K562 (cell line): Measurements from ENCODE around the gene SPATA33.

Source experiments
- GTF2F1 ChIP-seq: IDR thresholded peaks from 2 replicates; pipeline ENCODE4 v1.6.1; 2011; ENCODE audit warnings: low read depth, low read length, improper control_type of control experiment
- JUN ChIP-seq, 2 experiments: sonication (generic) in 1 of 2; formaldehyde crosslinking in 1 of 2; IDR thresholded peaks; 2 replicates each; pipeline versions ENCODE4 v1.6.1 to v1.8.0; 2012 to 2022; ENCODE audit warnings: borderline replicate concordance in 2 of 2, mild to moderate bottlenecking in 2 of 2, improper control_type of control experiment in 1 of 2, low read depth in 1 of 2, low read length in 1 of 2, missing genetic modification reagents in 1 of 2
- JUND ChIP-seq, 2 experiments: IDR thresholded peaks; 2 replicates in 1 of 2; 3 replicates in 1 of 2; pipeline ENCODE4 v1.6.1; 2011; ENCODE audit warnings: borderline replicate concordance in 2 of 2, low read depth in 2 of 2, low read length in 2 of 2, improper control_type of control experiment in 1 of 2, missing biosample characterization in 1 of 2, missing genetic modification characterization in 1 of 2, missing genetic modification reagents in 1 of 2
- NBN ChIP-seq: fragments of 450-650 bp; IDR thresholded peaks from 2 replicates; pipeline ENCODE4 v1.6.1; 2016; ENCODE audit warnings: low read depth, mild to moderate bottlenecking
- POLR2A ChIP-seq: fragments of 450-650 bp; conservative IDR thresholded peaks from 2 replicates; pipeline ENCODE4 v1.6.1; 2016
- ZBTB7A ChIP-seq: IDR thresholded peaks from 2 replicates; pipeline ENCODE4 v1.6.1; 2011; ENCODE audit warnings: low read depth, mild to moderate bottlenecking, low read length, moderate library complexity, borderline replicate concordance; ENCODE audit not compliant: control insufficient read depth
- ZFP36 ChIP-seq: fragments of 150-350 bp; IDR thresholded peaks from 2 replicates; pipeline ENCODE4 v1.6.1; 2018; ENCODE audit warnings: low read length, low read depth; ENCODE audit not compliant: partially characterized antibody
- ZNF644 ChIP-seq: fragments of 200-800 bp; sonication (Bioruptor generic); IDR thresholded peaks from 2 replicates; pipeline ENCODE4 v1.6.1; 2016; ENCODE audit warnings: low read depth, missing genetic modification characterization, missing compliant biosample characterization
- ZNF707 ChIP-seq: fragments of 250-450 bp; sonication (Bioruptor Pico); conservative IDR thresholded peaks from 2 replicates; pipeline ENCODE4 v1.8.0; 2022; ENCODE audit warnings: inconsistent platforms, mild to moderate bottlenecking, moderate library complexity
- ZNF785 ChIP-seq: fragments of 250-450 bp; sonication (Bioruptor Pico); IDR thresholded peaks from 2 replicates; pipeline ENCODE4 v1.4.0; 2020; ENCODE audit warnings: mild to moderate bottlenecking
- TF ChIP-seq, protein P1 (sequence below), 3 experiments: IDR thresholded peaks in 2 of 3; conservative IDR thresholded peaks in 1 of 3; 2 replicates each; pipeline ENCODE4 v1.5.1; 2011 to 2012; ENCODE audit warnings: low read length in 3 of 3, mild to moderate bottlenecking in 3 of 3, control low read depth in 2 of 3, improper control_type of control experiment in 1 of 3, inconsistent platforms in 1 of 3, low read depth in 1 of 3, mixed read lengths in 1 of 3, moderate library complexity in 1 of 3; ENCODE audit not compliant: insufficient read depth in 2 of 3
- TF ChIP-seq, protein P2 (sequence below): sonication (generic); formaldehyde crosslinking; IDR thresholded peaks from 2 replicates; pipeline ENCODE4 v1.8.0; 2022; ENCODE audit warnings: mild to moderate bottlenecking, low read depth, missing genetic modification reagents

DNA sequence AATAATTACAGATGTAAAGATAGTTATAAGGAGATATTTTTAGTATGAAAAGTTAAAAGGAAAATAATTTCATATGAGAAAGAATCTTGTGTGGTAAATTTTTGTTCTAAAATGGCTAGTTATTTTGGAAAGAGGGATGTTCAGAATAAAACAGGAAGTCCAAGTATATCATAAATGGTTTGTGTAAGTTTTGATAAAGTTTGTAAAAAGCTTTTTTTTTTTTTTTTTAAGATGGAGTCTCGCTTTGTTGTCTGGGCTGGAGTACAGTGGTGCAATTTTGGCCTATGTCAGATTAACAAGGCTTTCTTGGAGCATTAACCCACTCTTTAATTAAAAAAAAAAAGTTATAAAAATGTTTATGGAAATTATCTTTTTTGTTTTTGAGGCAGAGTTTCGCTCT is 20.6 kb downstream of the SPATA33 start:
- no peak for TF ChIP-seq JUN (IDR thresholded peaks at IDR 0.05; ENCODE audit: borderline replicate concordance, low read depth, low read length)
- TF ChIP-seq JUN (CRISPR knock-in tag; IDR thresholded peaks at IDR 0.05; ENCODE audit: borderline replicate concordance): no peak
- TF ChIP-seq, protein P1, sequence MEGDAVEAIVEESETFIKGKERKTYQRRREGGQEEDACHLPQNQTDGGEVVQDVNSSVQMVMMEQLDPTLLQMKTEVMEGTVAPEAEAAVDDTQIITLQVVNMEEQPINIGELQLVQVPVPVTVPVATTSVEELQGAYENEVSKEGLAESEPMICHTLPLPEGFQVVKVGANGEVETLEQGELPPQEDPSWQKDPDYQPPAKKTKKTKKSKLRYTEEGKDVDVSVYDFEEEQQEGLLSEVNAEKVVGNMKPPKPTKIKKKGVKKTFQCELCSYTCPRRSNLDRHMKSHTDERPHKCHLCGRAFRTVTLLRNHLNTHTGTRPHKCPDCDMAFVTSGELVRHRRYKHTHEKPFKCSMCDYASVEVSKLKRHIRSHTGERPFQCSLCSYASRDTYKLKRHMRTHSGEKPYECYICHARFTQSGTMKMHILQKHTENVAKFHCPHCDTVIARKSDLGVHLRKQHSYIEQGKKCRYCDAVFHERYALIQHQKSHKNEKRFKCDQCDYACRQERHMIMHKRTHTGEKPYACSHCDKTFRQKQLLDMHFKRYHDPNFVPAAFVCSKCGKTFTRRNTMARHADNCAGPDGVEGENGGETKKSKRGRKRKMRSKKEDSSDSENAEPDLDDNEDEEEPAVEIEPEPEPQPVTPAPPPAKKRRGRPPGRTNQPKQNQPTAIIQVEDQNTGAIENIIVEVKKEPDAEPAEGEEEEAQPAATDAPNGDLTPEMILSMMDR (IDR thresholded peaks at IDR 0.05 in 2 of 3, conservative IDR thresholded peaks at IDR 0.05 in 1 of 3; ENCODE audit: insufficient read depth in 2 of 3, low read depth in 1 of 3, low read length in 3 of 3): no peak
- TF ChIP-seq ZBTB7A: no peak
- no peak for TF ChIP-seq ZNF785 (CRISPR knock-in tag)
- no peak for TF ChIP-seq POLR2A
- TF ChIP-seq, protein P2, sequence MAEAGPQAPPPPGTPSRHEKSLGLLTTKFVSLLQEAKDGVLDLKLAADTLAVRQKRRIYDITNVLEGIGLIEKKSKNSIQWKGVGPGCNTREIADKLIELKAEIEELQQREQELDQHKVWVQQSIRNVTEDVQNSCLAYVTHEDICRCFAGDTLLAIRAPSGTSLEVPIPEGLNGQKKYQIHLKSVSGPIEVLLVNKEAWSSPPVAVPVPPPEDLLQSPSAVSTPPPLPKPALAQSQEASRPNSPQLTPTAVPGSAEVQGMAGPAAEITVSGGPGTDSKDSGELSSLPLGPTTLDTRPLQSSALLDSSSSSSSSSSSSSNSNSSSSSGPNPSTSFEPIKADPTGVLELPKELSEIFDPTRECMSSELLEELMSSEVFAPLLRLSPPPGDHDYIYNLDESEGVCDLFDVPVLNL: no peak
- no peak for TF ChIP-seq ZNF707 (CRISPR knock-in tag)
- TF ChIP-seq ZFP36: peak; percentile 50
- no peak for TF ChIP-seq ZNF644 (tag)
- TF ChIP-seq NBN: no peak
- TF ChIP-seq JUND (IDR thresholded peaks at IDR 0.05; ENCODE audit: borderline replicate concordance, low read depth, low read length): no peak
- no peak for TF ChIP-seq JUND (tag; IDR thresholded peaks at IDR 0.05; ENCODE audit: borderline replicate concordance, low read depth, low read length)
- no peak for TF ChIP-seq GTF2F1
